Parathyroid adenoma (tissue), 2 donors: ENCODE measurements around the gene NKAIN2.

ENCODE experiments used
- H2AFZ ChIP-seq: fragments of 300-600 bp; sonication (generic); one replicate; pipeline ENCODE4 v1.7.0; 2017; ENCODE audit warnings: antibody characterized with exemption, mild to moderate bottlenecking
- H3K27ac ChIP-seq: fragments of 300-600 bp; sonication (generic); one replicate; pipeline ENCODE4 v1.7.0; 2017
- H3K27me3 ChIP-seq: fragments of 300-600 bp; sonication (generic); one replicate; pipeline ENCODE4 v1.7.0; 2017; ENCODE audit warnings: low read length; ENCODE audit not compliant: control insufficient read depth, insufficient read depth
- H3K36me3 ChIP-seq: fragments of 300-600 bp; sonication (generic); one replicate; pipeline ENCODE4 v1.7.0; 2017; ENCODE audit warnings: low read length; ENCODE audit not compliant: control insufficient read depth, insufficient read depth
- H3K4me1 ChIP-seq: fragments of 300-600 bp; sonication (generic); one replicate; pipeline ENCODE4 v1.7.0; 2017; ENCODE audit warnings: control low read depth
- H3K4me2 ChIP-seq: fragments of 300-600 bp; sonication (generic); one replicate; pipeline ENCODE4 v1.7.0; 2017; ENCODE audit warnings: low read length
- H3K4me3 ChIP-seq: fragments of 300-600 bp; sonication (generic); one replicate; pipeline ENCODE4 v1.7.0; 2017; ENCODE audit warnings: low read depth, low read length
- H3K79me2 ChIP-seq: fragments of 300-600 bp; sonication (generic); one replicate; pipeline ENCODE4 v1.7.0; 2017; ENCODE audit warnings: control low read depth
- H3K9ac ChIP-seq: fragments of 300-600 bp; sonication (generic); one replicate; pipeline ENCODE4 v1.7.0; 2017; ENCODE audit warnings: mild to moderate bottlenecking
- H3K9me3 ChIP-seq: fragments of 300-600 bp; sonication (generic); one replicate; pipeline ENCODE4 v1.7.0; 2017; ENCODE audit warnings: low read length; ENCODE audit not compliant: control insufficient read depth
- CTCF ChIP-seq: fragments of 300-600 bp; sonication (generic); IDR thresholded peaks from one replicate; pipeline ENCODE4 v1.7.0; 2017; ENCODE audit warnings: antibody characterized with exemption, mild to moderate bottlenecking
- donor health status: primary hyperparathyroidism.

NKAIN2 gene

DNA sequence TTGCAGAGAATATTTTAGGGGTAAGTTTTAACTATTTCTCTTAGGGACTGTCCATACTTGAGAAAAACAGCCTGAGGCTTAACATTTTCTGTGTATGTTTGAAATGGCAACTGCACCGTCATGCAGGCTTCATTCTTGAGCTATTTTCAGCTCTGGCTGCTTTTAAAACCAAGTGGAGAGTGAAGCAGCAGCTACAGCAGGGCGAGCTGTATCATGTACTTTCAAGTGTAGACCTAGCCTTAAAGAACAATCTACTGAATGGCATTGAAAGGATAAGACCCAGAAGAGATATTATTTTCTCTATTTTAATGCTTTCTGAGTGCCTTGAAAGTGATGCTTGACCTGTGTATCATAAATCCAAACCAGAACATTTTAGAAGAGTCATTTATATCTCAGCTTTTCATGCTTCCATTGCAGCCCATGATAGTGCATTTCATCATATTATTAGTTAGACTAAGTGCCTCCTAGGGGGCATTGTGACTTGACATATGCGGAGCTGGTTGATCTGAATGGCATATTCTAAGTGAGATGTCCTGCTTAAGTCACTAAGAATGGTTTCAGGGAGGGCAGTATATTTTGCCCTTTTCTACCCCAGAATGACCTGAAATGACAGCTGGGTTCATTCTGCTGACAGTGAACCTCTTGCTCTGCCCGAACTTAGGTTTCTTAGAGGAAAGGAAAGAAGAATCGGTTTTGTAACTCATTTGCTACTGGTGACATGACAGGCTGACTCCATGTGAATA is 85.3 kb downstream of the NKAIN2 start:
- Histone ChIP-seq H3K9ac (no peak overlapping the region), H2AFZ (no peak overlapping the region), H3K27ac (no peak overlapping the region), H3K27me3 (no peaks in the 10 kb centered on the region), H3K4me1 (no peaks in the 10 kb centered on the region), H3K9me3 (no peaks in the 10 kb centered on the region), H3K4me2 (no peak overlapping the region), H3K79me2 (no peaks in the 10 kb centered on the region), H3K4me3 (no peak overlapping the region), H3K36me3 (no peaks in the 10 kb centered on the region)
- no peak for TF ChIP-seq CTCF

DNA sequence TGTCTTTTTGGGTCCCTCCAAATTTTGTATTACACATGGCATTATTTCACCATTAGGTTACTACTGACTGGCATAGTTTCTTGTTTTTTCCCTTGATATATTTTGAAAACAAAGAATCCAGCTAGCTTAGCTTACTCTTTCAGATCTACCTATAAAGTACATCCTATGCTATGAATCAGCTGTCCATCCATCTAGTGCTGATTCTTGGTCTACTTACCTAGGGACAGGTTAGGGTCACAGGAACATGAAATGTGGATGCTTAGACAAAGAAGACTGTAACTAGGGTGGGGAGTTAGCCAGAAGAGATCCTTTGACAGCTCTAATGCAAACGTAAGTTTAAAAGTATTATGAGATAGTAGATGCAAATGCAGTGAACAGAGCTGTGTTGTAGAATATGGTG is 91.7 kb downstream of the NKAIN2 start:
- no peak overlapping the region for H2AFZ ChIP-seq
- no peaks in the 10 kb centered on the region for H3K9me3 ChIP-seq
- no peak overlapping the region for H3K4me2 ChIP-seq
- no peak for TF ChIP-seq CTCF
- H3K27me3 ChIP-seq: no peaks in the 10 kb centered on the region
- no peaks in the 10 kb centered on the region for H3K79me2 ChIP-seq
- no peak overlapping the region for H3K4me3 ChIP-seq
- H3K9ac ChIP-seq: no peak overlapping the region
- H3K27ac ChIP-seq: no peak overlapping the region
- no peaks in the 10 kb centered on the region for H3K4me1 ChIP-seq
- H3K36me3 ChIP-seq: no peaks in the 10 kb centered on the region

DNA sequence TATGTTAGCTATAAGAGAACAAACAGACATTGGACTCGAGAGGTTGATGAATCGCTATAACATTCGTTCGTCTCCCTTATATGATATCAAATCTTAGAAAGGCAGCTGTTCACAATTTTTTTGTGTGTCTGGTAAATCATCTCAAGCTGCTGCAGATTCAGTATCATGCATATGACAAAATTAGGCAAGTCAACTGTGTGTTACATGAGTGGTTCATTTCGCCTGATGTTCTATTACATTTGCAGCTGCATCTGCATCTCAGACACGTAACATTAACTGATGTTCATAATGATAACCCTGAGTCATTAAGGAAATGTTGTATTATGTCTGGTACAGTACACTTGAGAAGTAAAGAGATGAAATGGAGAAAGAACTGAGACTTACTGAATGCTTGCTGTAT is 92.1 kb downstream of the NKAIN2 start:
- Histone ChIP-seq H2AFZ (no peak overlapping the region), H3K27me3 (no peaks in the 10 kb centered on the region), H3K27ac (no peak overlapping the region), H3K9ac (no peak overlapping the region), H3K4me3 (no peak overlapping the region), H3K4me1 (no peaks in the 10 kb centered on the region), H3K9me3 (no peaks in the 10 kb centered on the region), H3K4me2 (no peak overlapping the region), H3K79me2 (no peaks in the 10 kb centered on the region), H3K36me3 (no peaks in the 10 kb centered on the region)
- TF ChIP-seq CTCF: no peak

GRCh38 chr6:123896869-123897268 is 93.2 kb downstream of the NKAIN2 start:
- no peaks in the 10 kb centered on the region for H3K9me3 ChIP-seq
- no peaks in the 10 kb centered on the region for H3K36me3 ChIP-seq
- H3K4me3 ChIP-seq: no peak overlapping the region
- H3K4me1 ChIP-seq: no peaks in the 10 kb centered on the region
- no peak overlapping the region for H3K4me2 ChIP-seq
- no peak overlapping the region for H3K27ac ChIP-seq
- H2AFZ ChIP-seq: no peak overlapping the region
- H3K79me2 ChIP-seq: no peaks in the 10 kb centered on the region
- TF ChIP-seq CTCF: no peak
- H3K27me3 ChIP-seq: no peaks in the 10 kb centered on the region
- no peak overlapping the region for H3K9ac ChIP-seq

DNA sequence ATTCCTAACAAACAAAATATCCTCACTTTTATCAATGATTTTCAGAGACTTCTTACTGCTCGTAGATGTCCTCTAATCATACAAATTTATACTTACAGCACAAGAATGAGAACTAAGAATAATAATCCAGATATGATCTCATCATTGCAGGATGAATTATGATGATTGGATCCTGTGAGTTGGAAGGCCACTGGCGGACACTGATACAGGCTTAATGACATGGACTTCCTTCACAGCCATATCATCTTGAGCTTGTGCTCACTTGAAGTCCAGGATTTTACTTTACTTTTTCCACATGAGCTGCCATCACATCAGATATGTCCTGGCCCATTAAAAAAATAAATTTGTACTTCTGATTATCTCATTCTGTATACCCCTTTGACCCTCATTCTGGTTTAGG is 94.3 kb downstream of the NKAIN2 start:
- no peak for TF ChIP-seq CTCF
- no peaks in the 10 kb centered on the region for H3K27me3 ChIP-seq
- H3K4me2 ChIP-seq: no peak overlapping the region
- no peak overlapping the region for H3K9ac ChIP-seq
- H3K79me2 ChIP-seq: no peaks in the 10 kb centered on the region
- H3K27ac ChIP-seq: no peak overlapping the region
- H3K4me1 ChIP-seq: no peaks in the 10 kb centered on the region
- H2AFZ ChIP-seq: no peak overlapping the region
- H3K36me3 ChIP-seq: no peaks in the 10 kb centered on the region
- H3K9me3 ChIP-seq: no peaks in the 10 kb centered on the region
- no peak overlapping the region for H3K4me3 ChIP-seq
